Endodermal cell (in vitro differentiated cells): ENCODE data around the gene PPAN. TPM values are rescaled to one million over a fixed set of nuclear protein-coding genes. Genes with fewer than 3 reads are reported as not detected.

Experiments used
- DNase-seq: peaks from one replicate; pipeline ENCODE4 v3.0.0-alpha.2; 2017
- H3K27ac ChIP-seq: 2 replicates; pipeline ENCODE4 v1.5.1; 2013; ENCODE audit warnings: mild to moderate bottlenecking, low read depth, low read length, moderate library complexity
- H3K27me3 ChIP-seq: 2 replicates; pipeline ENCODE4 v1.6.1; 2013; ENCODE audit warnings: mild to moderate bottlenecking, low read length, moderate library complexity; ENCODE audit not compliant: insufficient read depth, control insufficient read depth, poor library complexity, severe bottlenecking
- H3K36me3 ChIP-seq: 2 replicates; pipeline ENCODE4 v1.7.0; 2013; ENCODE audit warnings: mild to moderate bottlenecking, low read length, moderate library complexity; ENCODE audit not compliant: control insufficient read depth, insufficient read depth
- H3K4me1 ChIP-seq: one replicate; pipeline ENCODE4 v1.7.0; 2013; ENCODE audit warnings: low read length; ENCODE audit not compliant: control insufficient read depth, insufficient read depth
- H3K4me3 ChIP-seq: 2 replicates; pipeline ENCODE4 v1.5.1; 2013; ENCODE audit warnings: mild to moderate bottlenecking, low read length, moderate library complexity
- H3K9ac ChIP-seq: 2 replicates; pipeline ENCODE4 v1.6.1; 2013; ENCODE audit warnings: mild to moderate bottlenecking, low read length, moderate library complexity; ENCODE audit not compliant: poor library complexity, severe bottlenecking; ENCODE audit errors: extremely low read depth
- H3K9me3 ChIP-seq: 2 replicates; pipeline ENCODE4 v1.6.1; 2013; ENCODE audit warnings: mild to moderate bottlenecking, low read length, moderate library complexity; ENCODE audit not compliant: control insufficient read depth
- H3K27ac Mint-ChIP-seq: 2 replicates; pipeline ENCODE4 v1.8.0; 2020; ENCODE audit warnings: mixed read lengths
- H3K27me3 Mint-ChIP-seq: 2 replicates; pipeline ENCODE4 v1.8.0; 2021; ENCODE audit warnings: mild to moderate bottlenecking, mixed read lengths; ENCODE audit not compliant: insufficient read depth
- H3K36me3 Mint-ChIP-seq: 2 replicates; pipeline ENCODE4 v1.8.0; 2020; ENCODE audit warnings: low read depth, mixed read lengths
- H3K4me1 Mint-ChIP-seq: 2 replicates; pipeline ENCODE4 v1.8.0; 2020; ENCODE audit warnings: mixed read lengths
- H3K4me3 Mint-ChIP-seq: 2 replicates; pipeline ENCODE4 v1.8.0; 2020; ENCODE audit warnings: mild to moderate bottlenecking, moderate library complexity, mixed read lengths
- H3K9me3 Mint-ChIP-seq: 2 replicates; pipeline ENCODE4 v1.8.0; 2020; ENCODE audit warnings: mild to moderate bottlenecking, mixed read lengths
- CTCF ChIP-seq: fragments of 200-600 bp; sonication (generic); conservative IDR thresholded peaks from 2 replicates; pipeline ENCODE4 v1.5.0; 2021; ENCODE audit warnings: antibody characterized with exemption, mild to moderate bottlenecking
- WGBS, 2 experiments: methylation state at CpG; one replicate each; pipeline versions ENCODE4 v1.1.5 to v1.1.7; 2013; ENCODE audit warnings: missing lambda C conversion rate in 2 of 2, mixed read lengths in 1 of 2; ENCODE audit not compliant: insufficient coverage in 1 of 2, insufficient read length in 1 of 2; 5-methylcytosine and 5-hydroxymethylcytosine counted together
- total RNA-seq, 2 donors: library from RNA; stranded (reverse); fragmentation: NEBNext Ultra II Directional in 1 of 2; extraction: Animal tissue kit (Norgen Biotek cat#: 25700) in 1 of 2; gene quantifications; 2 replicates in 1 of 2; 3 replicates in 1 of 2; pipeline ENCODE4 v1.2.1, GENCODE V29; 2021

The PPAN gene
- total RNA-seq, 2 donors from 2014 or later, result 40.3 to 54.0 TPM

- H3K4me1 Mint-ChIP-seq, result peaks cover 7% of the 10 kb centered on the region
- WGBS, 2 experiments, result 95 to 98% methylated on average over 14 of the region's 14 CpGs
- no peak overlapping the region for H3K4me3 Mint-ChIP-seq
- Histone ChIP-seq H3K9me3 (no peaks in the 10 kb centered on the region), H3K27me3 (no peaks in the 10 kb centered on the region), H3K36me3 (peaks cover 44% of the 10 kb centered on the region), H3K27ac (no peak overlapping the region), H3K9ac (no peak overlapping the region), H3K4me3 (no peak overlapping the region), H3K4me1 (peaks cover 3% of the 10 kb centered on the region)
- H3K27me3 Mint-ChIP-seq, result peaks cover 2% of the 10 kb centered on the region
- no peak for DNase-seq
- H3K9me3 Mint-ChIP-seq, result no peaks in the 10 kb centered on the region
- H3K36me3 Mint-ChIP-seq, result peaks cover 43% of the 10 kb centered on the region
- no peak for TF ChIP-seq CTCF
- H3K27ac Mint-ChIP-seq, result no peak overlapping the region
Observed at GRCh38 chr19:10109528-10109927, 3.4 kb downstream of the PPAN start.

- H3K27me3 Mint-ChIP-seq, result no peaks in the 10 kb centered on the region
- H3K9ac ChIP-seq, result no peak overlapping the region
- peaks cover 7% of the 10 kb centered on the region for H3K4me1 Mint-ChIP-seq
- peaks cover 44% of the 10 kb centered on the region for H3K36me3 ChIP-seq
- H3K9me3 ChIP-seq, result no peaks in the 10 kb centered on the region
- TF ChIP-seq CTCF, result no peak
- H3K36me3 Mint-ChIP-seq, result peaks cover 47% of the 10 kb centered on the region
- H3K4me3 ChIP-seq, result no peak overlapping the region
- H3K9me3 Mint-ChIP-seq, result no peaks in the 10 kb centered on the region
- H3K27me3 ChIP-seq, result no peaks in the 10 kb centered on the region
- H3K27ac Mint-ChIP-seq, result no peak overlapping the region
- 96 to 97% methylated on average over 36 to 44 of the region's 44 CpGs for WGBS, 2 experiments
- H3K4me1 ChIP-seq, result peaks cover 3% of the 10 kb centered on the region
- DNase-seq, result no peak
- no peak overlapping the region for H3K4me3 Mint-ChIP-seq
- H3K27ac ChIP-seq, result no peak overlapping the region
Observed at GRCh38 chr19:10110076-10110971, 4.2 kb downstream of the PPAN start.

- peaks cover 7% of the 10 kb centered on the region for H3K4me1 Mint-ChIP-seq
- H3K9me3 ChIP-seq, result no peaks in the 10 kb centered on the region
- no peaks in the 10 kb centered on the region for H3K27me3 Mint-ChIP-seq
- H3K9ac ChIP-seq, result no peak overlapping the region
- DNase-seq, result no peak
- peaks cover 3% of the 10 kb centered on the region for H3K4me1 ChIP-seq
- peaks cover 51% of the 10 kb centered on the region for H3K36me3 Mint-ChIP-seq
- no peak for TF ChIP-seq CTCF
- no peak overlapping the region for H3K27ac Mint-ChIP-seq
- no peak overlapping the region for H3K4me3 Mint-ChIP-seq
- H3K27me3 ChIP-seq, result no peaks in the 10 kb centered on the region
- H3K36me3 ChIP-seq, result peaks cover 44% of the 10 kb centered on the region
- no peaks in the 10 kb centered on the region for H3K9me3 Mint-ChIP-seq
- no peak overlapping the region for H3K27ac ChIP-seq
- H3K4me3 ChIP-seq, result no peak overlapping the region
- 95 to 99% methylated on average over 17 to 19 of the region's 19 CpGs for WGBS, 2 experiments
Observed at GRCh38 chr19:10110972-10111317, 4.8 kb downstream of the PPAN start.
